ENCODE results near the gene BCKDK.
A peak's percentile ranks its signal among the peaks of the same experiment; 100 is the strongest.

DNA sequence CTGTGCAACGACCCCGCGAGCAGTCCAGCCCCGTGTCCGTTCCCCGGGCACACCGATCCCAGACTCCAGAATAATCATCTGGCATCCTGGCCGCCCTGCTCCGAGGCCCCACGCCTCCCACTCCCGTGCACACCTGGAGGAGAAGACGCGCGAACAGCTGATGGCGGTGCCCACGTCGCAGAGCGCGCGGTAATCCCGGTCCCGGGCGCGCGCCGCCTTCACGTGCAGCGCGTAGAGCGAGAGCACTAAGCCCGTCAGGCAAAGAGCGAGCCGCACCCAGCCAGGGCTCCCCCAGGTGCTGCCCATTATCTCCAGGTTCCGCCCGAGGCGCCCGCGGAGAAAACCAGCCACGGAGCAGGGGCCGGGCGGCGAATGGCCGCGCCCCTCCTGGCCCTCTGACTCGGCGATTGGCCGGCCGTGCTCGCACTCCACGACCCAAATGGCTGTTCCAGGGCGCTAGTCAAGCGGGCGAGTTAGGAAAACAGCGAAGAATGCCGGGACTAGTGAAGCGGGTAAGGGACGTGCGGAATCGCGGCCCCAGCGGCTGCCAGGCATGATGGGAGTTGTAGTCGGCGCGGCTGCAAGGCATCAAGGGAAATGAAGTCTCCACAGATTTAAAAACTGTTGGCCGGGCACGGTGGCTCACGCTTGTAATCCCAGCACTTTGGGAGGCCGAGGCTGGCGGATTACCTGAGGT is 13.6 kb upstream of the BCKDK start, which contains the start of gene VKORC1:
- TF ChIP-seq, protein P1, sequence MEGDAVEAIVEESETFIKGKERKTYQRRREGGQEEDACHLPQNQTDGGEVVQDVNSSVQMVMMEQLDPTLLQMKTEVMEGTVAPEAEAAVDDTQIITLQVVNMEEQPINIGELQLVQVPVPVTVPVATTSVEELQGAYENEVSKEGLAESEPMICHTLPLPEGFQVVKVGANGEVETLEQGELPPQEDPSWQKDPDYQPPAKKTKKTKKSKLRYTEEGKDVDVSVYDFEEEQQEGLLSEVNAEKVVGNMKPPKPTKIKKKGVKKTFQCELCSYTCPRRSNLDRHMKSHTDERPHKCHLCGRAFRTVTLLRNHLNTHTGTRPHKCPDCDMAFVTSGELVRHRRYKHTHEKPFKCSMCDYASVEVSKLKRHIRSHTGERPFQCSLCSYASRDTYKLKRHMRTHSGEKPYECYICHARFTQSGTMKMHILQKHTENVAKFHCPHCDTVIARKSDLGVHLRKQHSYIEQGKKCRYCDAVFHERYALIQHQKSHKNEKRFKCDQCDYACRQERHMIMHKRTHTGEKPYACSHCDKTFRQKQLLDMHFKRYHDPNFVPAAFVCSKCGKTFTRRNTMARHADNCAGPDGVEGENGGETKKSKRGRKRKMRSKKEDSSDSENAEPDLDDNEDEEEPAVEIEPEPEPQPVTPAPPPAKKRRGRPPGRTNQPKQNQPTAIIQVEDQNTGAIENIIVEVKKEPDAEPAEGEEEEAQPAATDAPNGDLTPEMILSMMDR (IDR thresholded peaks at IDR 0.05; ENCODE audit: low read depth, low read length, poor library complexity, severe bottlenecking): peak; percentile 9
- TF ChIP-seq EZH2phosphoT487 (IDR thresholded peaks at IDR 0.05; ENCODE audit: borderline replicate concordance, low read length): no peak
